NB4 (cell line): ENCODE data around the gene NDUFS8.
"Not testable (repeated sequence)": the region's sequence is repeated elsewhere in the genome, so short reads cannot be mapped to it uniquely, and the experiment has no call there.

Source experiments
- DNase-seq: peaks from one replicate; pipeline ENCODE4 v3.0.0; 2010; ENCODE audit warnings: low read depth
- H3K4me3 ChIP-seq: one replicate; pipeline ENCODE4 v1.5.1; 2011; ENCODE audit warnings: mild to moderate bottlenecking, low read depth, low read length, moderate library complexity
- CTCF ChIP-seq: IDR thresholded peaks from one replicate; pipeline ENCODE4 v1.5.1; 2012; ENCODE audit warnings: low read depth, low read length
- MAX ChIP-seq: IDR thresholded peaks from 2 replicates; pipeline ENCODE4 v1.6.1; 2011; ENCODE audit warnings: low read depth, low read length
- MYC ChIP-seq: IDR thresholded peaks from 2 replicates; pipeline ENCODE4 v1.6.1; 2011; ENCODE audit warnings: low read depth, low read length
- POLR2A ChIP-seq: IDR thresholded peaks from 2 replicates; pipeline ENCODE4 v1.6.1; 2011; ENCODE audit warnings: mild to moderate bottlenecking; ENCODE audit not compliant: insufficient read length; ENCODE audit errors: extremely low read depth

The NDUFS8 gene

GRCh38 chr11:68030318-68031143 is at the start of gene NDUFS8:
Gene NDUFS8 (plus strand): TSS chr11:68030681. CDS start chr11:68032152, 1,471 bp downstream.
- H3K4me3 ChIP-seq: peak within 1 kb of the TSS; percentile 97
- DNase-seq: peak; percentile 99
- TF ChIP-seq CTCF (no peak), MYC (no peak; the same call in 1 of the 2 replicates), POLR2A (peak; percentile 66)

- not testable (repeated sequence) for H3K4me3 ChIP-seq, DNase-seq
These were observed 49.3 kb upstream of the NDUFS8 start for GRCh38 chr11:67981226-67981625.

- H3K4me3 ChIP-seq, DNase-seq: not testable (repeated sequence)
These were observed 48.1 kb upstream of the NDUFS8 start for GRCh38 chr11:67982255-67982857.

GRCh38 chr11:67983951-67984350 is 46.5 kb upstream of the NDUFS8 start:
- no peak overlapping the region for H3K4me3 ChIP-seq
- DNase-seq: no peak
- no peak for TF ChIP-seq CTCF
- TF ChIP-seq MAX: no peak
- TF ChIP-seq POLR2A: no peak
- no peak for TF ChIP-seq MYC

- not testable (repeated sequence) for DNase-seq, H3K4me3 ChIP-seq
These were observed 45.2 kb upstream of the NDUFS8 start for GRCh38 chr11:67985302-67985701.

GRCh38 chr11:67990546-67991346 is 39.7 kb upstream of the NDUFS8 start:
- not testable (repeated sequence) for H3K4me3 ChIP-seq

GRCh38 chr11:67991347-67992121 is 38.9 kb upstream of the NDUFS8 start:
- not testable (repeated sequence) for H3K4me3 ChIP-seq, DNase-seq

More at GRCh38 chr11:67990546-67991346, 39.7 kb upstream of the NDUFS8 start:
- DNase-seq: not testable (repeated sequence)

- H3K4me3 ChIP-seq: not testable (repeated sequence)
- DNase-seq: peak; percentile 50
- TF ChIP-seq CTCF: peak; percentile 47
These were observed 36.7 kb upstream of the NDUFS8 start for GRCh38 chr11:67993821-67994220.

GRCh38 chr11:67994387-67994786 is 36.1 kb upstream of the NDUFS8 start:
- not testable (repeated sequence) for DNase-seq, H3K4me3 ChIP-seq

- not testable (repeated sequence) for DNase-seq
These were observed 35.4 kb upstream of the NDUFS8 start for GRCh38 chr11:67995129-67995528.

GRCh38 chr11:67995579-67995978 is 34.9 kb upstream of the NDUFS8 start:
- DNase-seq, H3K4me3 ChIP-seq: not testable (repeated sequence)

More at GRCh38 chr11:67995129-67995528, 35.4 kb upstream of the NDUFS8 start:
- not testable (repeated sequence) for H3K4me3 ChIP-seq
